SK-MEL-5 (cell line): Measurements from ENCODE around the gene FAM20C. TPM values are rescaled to one million over a fixed set of nuclear protein-coding genes. Genes with fewer than 3 reads are reported as not detected.

Experiments used
- DNase-seq: peaks from one replicate; pipeline ENCODE4 v3.0.0-alpha.2; 2016; ENCODE audit warnings: low read depth, low spot score
- in situ Hi-C: cut with HindIII; loops from 2 replicates; pipeline ENCODE4 v1.10.0; 2016; ENCODE audit warnings: low sequenced_read_pairs, high pct_unique_total_duplicates, low pct_unique_long_range_greater_than_20kb
- total RNA-seq: library from RNA; depleted of rRNA; stranded (reverse); fragments of >200 nt; shearing (Covaris generic); gene quantifications from 2 replicates; pipeline ENCODE4 v1.2.3, GENCODE V29; 2014

FAM20C gene
- total RNA-seq, 1 experiment from 2014 or later = not detected

DNA sequence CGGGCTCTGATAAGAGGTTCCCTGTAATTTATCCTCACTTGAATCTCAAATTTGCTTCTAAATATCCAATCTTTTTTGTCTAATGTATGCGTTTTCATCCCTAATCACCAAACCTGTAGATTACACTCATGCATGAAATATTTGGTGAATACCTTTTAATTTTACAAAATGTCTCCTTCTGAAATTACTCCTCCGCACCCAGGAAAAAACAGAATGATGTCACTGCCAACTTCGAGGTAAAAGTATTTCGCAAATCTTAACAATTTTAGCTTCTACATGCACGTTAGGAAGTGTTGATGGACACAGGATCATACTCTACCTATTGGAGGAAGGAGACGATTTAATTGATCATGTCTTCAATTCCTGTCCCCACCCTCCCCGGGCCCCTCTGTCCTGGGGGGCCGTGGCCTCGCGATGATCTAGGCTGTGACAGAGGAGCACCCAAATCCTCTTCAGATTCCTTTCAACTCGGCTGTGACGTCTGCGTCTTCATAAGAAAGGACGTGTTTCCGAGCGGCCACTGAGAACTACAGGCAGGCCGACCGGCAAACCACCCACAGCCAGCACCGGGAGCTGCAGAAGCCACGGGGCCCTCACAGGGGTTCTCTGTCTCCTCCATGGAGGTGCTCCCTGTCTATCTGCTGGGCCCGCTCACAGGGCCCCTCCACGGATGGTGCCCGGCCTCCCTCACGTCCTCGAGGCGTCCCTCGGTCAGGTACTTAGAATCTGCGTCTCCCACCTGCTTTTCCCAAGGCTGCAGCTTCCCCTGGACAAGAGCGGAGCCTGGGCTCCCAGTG, 8.7 kb upstream of the FAM20C start:
- no peak for DNase-seq
- in situ Hi-C loops = no loop called here

DNA sequence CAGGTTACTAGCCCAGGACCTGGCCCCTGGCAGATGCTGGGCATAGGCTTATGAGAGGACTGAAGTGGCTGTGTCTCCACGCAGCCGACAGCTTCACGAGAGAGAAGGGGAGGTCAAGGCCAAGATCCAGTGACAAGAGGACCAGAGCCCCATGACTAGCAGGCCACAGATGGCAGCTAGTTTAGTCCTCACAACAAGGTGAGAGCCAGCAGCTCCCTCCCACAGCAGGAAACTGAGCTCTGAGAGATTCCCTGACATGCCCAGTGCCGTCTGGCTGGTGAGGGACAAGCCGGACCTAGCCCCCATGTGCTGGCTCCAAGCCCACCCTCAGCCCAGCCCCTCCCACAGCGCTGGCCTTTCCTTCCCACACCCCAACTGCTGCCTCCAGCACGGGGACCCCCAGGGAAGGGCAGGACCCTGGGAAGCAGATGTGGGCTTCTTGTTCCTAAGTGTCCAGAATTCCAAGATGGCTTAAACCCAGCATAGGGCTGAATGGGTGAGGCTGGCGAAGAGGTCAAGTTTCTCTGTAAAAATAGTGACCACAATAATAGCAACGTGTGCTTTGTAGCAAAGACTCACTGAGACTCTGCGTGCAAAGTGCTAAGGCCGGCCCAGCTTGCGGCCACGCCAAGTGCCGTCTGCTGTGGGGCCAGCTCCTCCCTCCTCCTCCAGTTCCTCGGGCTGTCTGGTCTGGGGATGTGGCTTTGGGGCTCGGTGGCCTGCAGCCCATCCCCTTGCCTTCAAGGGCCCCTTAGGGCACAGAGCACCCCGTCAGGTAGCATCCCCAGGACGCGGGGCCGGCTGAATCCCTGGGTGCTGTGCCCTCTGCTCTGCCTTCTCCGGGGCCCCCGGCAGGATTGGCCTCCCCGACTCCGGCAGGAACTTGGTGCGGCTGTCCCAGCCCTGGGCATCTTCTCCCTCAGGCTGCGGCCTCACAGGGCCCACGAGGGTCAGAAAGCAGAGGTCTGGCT, 7.8 kb upstream of the FAM20C start:
- no peak for DNase-seq
- in situ Hi-C loops = no loop called here

DNA sequence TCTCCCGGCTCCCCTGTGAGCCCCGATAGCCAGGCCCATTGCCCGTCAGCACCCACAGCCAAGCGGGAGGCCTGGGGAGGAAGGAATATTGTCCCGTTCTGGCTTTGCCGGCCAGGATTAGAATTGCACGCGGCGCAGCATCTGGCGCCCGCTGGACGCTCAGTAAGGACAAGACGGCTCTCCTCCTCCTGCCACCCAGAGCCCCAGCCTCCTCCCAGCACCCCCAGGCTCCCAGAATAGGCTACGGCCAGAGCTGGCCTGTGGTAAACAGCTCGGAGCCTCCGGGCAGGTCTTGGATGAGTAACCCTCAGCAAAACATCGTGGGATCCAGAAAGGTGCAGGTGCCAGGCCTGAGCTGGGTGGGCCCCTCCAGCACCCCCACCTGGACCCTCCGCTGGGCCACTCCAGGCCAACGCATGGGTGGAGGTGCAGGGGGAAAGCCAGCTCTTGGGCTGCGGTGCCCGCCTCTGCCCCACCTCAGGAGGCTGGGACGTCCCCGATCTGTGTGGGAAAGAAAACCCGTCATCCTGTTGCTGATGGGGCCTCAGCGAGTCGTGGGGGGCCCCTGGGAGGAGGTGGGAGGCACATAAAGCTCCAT, 5.8 kb upstream of the FAM20C start:
- DNase-seq = no peak
- in situ Hi-C loops = no loop called here

DNA sequence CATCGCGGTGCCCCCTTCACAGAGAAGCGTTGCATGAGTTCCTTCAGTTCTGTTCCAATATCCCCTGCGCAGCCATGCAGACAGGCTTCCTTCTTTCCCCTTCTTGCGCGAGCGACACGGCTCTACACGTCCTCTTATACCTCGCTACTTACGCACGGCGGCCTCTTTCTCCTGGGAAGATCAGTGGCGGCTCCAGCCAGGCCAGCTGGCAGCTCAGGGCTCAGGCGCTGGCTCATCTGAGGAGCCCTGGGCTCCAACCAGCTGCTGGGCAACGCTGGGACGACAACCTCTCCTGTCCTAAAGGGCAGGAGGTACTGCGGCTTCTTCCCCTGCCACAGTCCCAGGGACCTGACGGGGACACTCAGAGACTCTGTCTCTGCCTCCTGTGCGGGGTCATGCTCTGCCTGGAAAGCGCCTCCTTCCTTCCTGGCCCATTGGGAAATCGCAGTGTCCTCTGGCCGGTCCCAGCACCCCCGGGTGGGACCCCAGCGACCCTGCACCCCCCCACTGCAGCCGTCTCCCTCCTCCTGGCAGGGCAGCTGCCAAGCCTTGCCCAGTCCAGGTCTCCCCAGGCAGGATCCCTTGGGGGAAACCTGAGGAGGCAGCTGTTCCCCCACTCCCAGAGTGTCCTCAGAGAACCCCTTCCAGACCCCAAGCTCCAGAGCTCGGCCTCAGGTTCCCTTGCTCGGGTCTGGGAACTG, 5.0 kb upstream of the FAM20C start:
- DNase-seq = no peak
- in situ Hi-C loops = no loop called here

DNA sequence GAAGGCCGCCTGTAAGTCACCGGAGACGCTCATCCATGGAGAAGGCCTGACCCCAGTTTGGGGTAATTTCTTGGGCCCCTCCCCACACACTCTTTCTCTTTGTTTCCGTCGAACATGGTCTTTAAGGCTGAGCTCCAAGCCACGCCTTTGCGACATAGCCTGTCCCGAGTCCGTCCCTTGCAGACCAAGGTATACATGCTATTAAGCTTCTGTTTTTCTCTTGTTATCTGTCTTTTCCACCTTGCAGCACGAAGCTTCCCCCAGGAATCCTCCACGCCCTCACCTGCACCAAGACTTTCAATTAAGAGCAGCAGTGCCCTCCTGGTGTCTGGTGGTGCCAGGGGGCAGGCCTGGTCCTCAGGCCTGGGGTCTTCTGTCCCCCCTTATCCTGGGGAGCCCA, 4.2 kb upstream of the FAM20C start:
- no peak for DNase-seq
- in situ Hi-C loops = no loop called here

DNA sequence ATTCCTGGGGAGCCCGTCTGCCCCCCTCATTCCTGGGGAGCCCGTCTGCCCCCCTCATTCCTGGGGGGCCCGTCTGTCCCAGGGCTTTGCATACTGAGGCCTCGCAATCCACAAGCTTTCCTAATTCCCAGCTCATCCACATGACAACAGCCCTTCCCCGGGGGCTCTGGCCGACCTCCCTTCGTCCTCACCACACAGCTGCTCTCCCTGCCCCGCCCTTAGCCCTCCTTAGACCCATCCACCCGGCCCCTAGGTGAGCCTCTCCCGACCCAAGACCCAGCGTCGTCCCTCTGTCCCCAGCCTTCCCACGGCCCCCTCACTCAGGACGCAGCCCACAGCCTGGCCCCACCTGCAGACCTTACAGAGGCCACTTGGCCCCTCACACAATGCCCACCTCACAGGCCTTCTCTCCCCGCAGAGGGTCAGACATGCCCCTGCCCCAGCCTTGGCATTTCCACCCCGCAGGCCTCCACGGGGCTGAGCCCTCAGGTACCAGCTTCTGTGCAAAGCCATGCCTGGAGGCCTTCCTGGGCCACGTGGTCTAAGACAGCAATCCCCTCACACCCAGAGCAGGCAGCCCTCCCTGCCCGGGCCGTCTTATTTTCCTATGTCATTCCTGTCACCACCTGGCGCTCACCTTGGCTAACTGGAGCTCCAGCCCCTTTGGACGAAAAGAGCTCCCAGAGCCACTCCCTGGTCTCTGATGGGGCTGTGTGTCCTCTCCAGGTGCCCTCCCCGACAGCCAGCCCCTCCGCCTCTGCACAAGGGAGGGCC, 3.5 kb upstream of the FAM20C start:
- in situ Hi-C loops = no loop called here
- DNase-seq = no peak

DNA sequence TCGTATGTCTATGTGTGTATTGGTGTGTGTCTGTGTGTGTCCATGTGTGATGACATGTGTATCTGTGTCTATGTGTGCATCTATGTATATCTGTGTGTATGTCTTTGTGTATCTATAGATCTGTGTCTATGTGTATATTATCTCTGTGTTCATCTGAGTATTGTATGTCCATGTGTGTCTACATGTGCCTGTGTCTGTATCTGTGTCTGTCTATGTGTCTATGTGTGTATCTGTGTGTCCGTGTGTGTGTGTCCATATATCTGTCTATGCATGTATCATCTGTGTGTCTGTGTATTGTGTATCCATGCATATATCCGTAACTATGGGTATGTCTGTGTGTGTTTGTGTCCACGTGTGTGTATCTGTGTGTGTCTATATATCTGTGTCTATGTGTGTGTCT, 2.7 kb upstream of the FAM20C start:
- in situ Hi-C loops = no loop called here
- DNase-seq = no peak

DNA sequence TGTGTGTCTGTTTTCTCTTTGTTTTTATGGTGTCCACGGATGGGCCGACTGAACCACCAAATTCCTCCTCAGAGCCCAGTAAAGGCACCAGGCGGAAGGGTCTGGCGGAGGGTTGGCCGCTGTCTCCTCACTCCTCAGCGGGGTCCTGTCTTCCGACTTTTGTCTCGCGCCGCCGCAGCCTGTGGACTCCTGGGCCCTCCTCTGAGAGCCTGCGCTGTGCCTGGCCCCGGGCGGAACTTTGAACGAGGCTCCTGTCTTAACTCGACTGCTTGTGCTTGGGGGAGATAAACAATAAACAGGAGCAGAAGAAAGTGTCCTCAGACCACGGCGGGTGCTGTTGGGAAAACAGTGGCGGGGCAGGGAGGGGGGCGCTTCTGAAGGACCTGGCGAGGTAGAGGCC, 2.2 kb upstream of the FAM20C start:
- no peak for DNase-seq
- in situ Hi-C loops = no loop called here

DNA sequence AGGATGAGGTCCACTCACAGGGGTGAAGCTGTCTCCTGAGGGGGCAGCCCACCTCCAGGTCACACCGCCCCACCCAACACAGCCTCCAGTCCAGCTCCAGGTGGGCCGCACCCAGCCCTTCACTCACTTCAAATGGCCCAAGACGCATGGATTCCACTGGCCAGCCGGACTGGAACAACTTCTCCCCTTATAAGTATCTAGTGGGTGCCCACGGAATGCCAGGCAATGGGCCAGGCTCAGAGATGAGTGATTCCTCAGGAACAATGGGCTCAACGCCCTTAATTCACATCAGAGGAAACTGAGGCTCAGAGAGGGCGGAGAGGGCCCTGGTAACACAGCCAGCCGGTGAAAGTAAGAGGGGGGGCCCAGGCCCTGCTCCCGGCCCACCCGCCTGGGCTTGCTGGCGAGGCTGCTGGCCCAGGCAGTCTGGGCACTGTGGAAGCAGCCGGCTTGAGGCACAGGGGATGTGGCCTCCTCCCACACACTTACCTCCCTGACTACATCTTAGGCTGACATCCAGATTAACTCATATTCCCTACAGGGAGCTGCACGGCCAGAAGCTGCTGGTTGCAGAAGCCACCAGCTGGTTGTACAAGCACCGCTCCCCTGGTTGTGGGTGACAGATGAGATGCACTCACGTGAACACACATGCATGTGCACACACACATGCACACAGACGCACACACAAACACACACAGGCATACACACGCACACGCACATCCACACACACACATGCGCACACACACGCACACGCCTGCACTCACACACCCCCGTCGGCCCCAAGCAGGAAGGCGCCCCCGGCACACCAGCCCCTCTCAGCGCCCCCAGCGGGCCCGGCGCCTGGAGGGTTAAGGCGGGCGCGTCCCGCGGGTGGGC, 1.0 kb upstream of the FAM20C start:
- DNase-seq = no peak

DNA sequence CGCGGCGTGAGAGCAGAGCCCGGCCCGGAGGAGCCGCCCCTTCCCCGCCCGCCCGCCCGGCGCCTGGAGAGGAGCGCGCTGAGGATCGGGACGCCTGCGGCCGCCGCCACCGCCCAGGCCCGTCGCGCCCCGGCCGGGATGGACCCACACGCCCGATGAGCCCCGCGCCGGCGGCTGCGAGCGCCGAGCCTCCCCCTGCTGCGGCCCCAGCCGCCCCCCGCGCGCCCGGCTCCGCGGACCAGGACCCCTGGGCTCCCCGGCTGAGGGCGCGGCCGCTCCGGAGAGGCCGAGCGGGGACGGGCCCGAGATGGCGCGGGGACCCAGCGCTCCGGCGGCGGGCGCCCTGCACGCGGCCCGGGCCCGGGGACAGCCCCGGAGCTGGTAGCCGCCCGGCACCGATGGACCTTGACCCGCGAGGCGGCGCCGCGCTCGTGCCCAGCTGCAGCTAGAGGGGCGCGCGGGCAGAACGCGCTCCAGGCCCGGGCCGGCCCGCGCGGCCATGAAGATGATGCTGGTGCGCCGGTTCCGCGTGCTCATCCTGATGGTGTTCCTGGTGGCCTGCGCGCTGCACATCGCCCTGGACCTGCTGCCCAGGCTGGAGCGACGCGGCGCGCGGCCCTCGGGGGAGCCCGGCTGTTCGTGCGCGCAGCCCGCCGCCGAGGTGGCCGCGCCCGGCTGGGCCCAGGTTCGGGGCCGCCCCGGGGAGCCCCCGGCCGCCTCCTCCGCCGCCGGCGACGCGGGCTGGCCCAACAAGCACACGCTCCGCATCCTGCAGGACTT, 520 bp downstream of the FAM20C start:
- in situ Hi-C loops = no loop called here
- no peak for DNase-seq

More for the DNA sequence above, 1.0 kb upstream of the FAM20C start:
- in situ Hi-C loops = no loop called here

DNA sequence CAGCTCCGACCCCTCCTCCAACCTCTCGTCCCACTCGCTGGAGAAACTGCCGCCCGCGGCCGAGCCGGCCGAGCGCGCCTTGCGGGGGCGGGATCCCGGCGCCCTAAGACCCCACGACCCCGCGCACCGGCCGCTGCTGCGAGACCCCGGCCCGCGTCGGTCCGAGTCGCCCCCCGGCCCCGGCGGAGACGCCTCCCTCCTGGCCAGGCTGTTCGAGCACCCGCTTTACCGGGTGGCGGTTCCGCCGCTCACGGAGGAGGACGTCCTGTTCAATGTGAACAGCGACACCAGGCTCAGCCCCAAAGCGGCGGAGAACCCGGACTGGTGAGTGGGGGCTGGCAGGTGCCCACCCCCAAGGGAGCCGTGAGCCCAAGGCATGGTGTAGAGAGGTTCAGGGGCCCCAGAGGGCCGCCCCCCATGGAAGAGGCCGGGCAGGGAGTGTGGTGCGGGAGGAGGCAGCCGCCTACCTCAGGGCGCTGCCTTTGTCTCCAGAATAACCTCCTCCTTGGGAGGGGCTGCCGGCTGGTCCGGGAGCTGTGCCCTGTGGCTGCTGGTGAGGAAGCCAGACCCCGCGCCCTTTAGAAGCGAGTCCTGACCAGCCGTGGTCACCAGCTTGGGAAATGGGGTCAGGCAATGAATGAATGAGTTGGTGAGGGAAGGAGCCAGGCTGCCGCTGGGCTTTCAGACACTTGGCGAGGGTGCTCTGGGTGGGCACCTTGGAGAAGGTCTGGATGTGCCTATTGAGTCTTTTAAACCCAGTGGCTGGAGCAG, 1.3 kb downstream of the FAM20C start:
- no peak for DNase-seq
- in situ Hi-C loops = no loop called here

DNA sequence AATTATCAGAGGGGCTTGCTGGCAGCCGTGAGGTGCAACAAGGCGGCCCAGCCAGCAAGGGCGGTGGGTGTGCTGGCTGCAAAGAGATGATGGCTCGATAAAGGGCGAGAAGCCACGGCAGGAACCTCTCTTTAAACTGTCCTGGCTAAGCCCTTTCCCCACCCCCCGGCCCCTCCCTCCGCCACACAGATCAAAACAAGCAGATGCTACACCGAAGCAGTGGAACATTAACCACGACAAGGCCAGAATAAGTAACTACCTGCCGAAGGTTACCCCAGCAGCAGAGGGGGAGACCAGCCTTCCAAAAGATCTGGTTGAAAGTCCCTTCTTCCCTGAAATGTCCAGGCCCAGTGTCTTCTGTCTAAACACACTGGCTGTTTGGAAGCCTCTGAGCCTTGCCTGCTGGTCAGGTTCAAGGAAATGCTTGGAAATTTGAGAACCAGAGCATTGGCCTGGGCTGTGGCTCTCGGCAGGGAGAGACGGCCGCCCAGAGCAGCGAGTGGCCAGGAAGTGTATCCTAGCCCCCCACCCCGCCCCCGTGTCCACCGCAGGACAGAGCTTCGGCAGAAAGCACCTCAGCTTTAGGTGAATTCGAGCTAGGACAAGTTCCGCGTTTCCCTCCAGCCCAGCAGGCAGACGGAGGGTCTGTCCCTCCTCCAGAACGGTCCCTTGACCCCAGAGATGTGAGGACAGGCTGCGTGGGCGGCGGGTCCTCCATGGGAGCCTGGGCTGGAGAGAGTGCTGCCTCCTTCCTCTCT, 2.1 kb downstream of the FAM20C start:
- in situ Hi-C loops = no loop called here
- no peak for DNase-seq

DNA sequence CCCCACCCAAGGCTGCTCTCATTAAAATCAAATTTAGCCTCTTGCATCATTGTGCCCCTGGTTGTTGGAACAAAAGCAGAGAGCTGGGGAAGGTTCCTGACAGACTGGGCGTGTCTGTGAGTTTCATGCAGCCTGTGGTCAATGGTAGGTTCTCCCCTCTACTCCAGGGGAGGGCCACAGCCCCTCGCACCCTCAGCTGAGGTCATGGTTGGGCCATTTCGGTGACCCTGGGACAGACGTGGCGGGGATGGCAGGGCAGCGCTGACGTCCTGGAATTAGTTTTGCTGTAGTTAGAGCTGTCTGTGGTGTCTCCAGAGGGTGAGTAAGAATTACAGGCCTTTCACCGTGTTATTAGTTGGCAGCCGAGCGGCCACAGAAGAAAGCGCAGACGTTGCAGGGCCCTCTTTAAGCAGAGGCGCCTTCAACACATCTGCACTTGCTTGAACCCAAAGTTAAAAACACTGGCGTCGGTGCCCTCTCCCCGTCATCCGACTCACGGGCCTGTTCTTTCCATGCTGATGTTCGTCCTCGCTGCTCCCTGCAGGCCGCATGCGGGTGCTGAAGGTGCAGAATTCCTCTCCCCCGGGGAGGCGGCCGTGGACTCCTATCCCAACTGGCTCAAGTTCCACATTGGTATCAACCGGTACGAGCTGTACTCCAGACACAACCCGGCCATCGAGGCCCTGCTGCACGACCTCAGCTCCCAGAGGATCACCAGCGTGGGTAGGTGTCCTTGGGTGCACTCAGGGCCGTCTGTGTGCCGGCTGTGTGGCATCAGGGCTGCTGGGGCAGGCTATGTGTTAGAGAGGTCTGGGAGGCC, 2.8 kb downstream of the FAM20C start:
- in situ Hi-C loops = no loop called here
- DNase-seq = no peak

DNA sequence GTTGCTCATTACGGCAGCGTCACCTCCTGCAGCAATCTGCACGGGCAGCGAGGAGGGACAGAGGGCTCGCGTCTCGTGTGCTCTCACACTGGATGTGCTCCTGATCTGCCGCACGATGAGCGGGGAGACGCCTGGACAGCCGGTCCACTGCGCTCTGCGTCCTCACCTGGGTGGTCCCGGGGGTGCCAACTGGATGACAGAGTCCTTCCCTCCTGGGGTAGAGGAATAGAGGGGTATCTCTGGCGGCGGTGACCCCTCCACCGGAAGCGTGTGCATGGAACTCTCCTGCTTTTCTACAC, 3.4 kb downstream of the FAM20C start:
- no peak for DNase-seq
- in situ Hi-C loops = no loop called here
